ENCODE results near the gene AHI1. TPM values are rescaled to one million over a fixed set of nuclear protein-coding genes. Genes with fewer than 3 reads are reported as not detected.
"Not testable (repeated sequence)": the region's sequence is repeated elsewhere in the genome, so short reads cannot be mapped to it uniquely, and the experiment has no call there.

AHI1 gene
- total RNA-seq, 1 donor from 2014 or later, result 61.1 TPM

GRCh38 chr6:135258970-135259369 lies 238.6 kb downstream of the AHI1 start:
- ATAC-seq (no peak), DNase-seq (ENCODE audit: low spot score) (no peak)
- intact Hi-C loops (cut with DNase I), result no loop called here

- ATAC-seq, result no peak
- intact Hi-C loops (cut with DNase I), result no loop called here
Observed at GRCh38 chr6:135257631-135258405, 239.7 kb downstream of the AHI1 start.

GRCh38 chr6:135256866-135257265 lies 240.7 kb downstream of the AHI1 start:
- ATAC-seq (no peak), DNase-seq (ENCODE audit: low spot score) (no peak)
- intact Hi-C loops (cut with DNase I), result no loop called here

More at GRCh38 chr6:135257631-135258405, 239.7 kb downstream of the AHI1 start:
- DNase-seq (ENCODE audit: low spot score), result no peak

GRCh38 chr6:135254471-135254870 lies 243.1 kb downstream of the AHI1 start:
- no peak for ATAC-seq
- intact Hi-C loops (cut with DNase I), result no loop called here
- no peak for DNase-seq (ENCODE audit: low spot score)

GRCh38 chr6:135251498-135252441 lies 245.8 kb downstream of the AHI1 start:
- intact Hi-C loops (cut with DNase I), result no loop called here
- ATAC-seq (no peak), DNase-seq (ENCODE audit: low spot score) (no peak)

GRCh38 chr6:135250751-135251497 lies 246.6 kb downstream of the AHI1 start:
- ATAC-seq (no peak), DNase-seq (ENCODE audit: low spot score) (no peak)
- intact Hi-C loops (cut with DNase I), result no loop called here

GRCh38 chr6:135250234-135250633 lies 247.3 kb downstream of the AHI1 start:
- DNase-seq (ENCODE audit: low spot score), result no peak
- intact Hi-C loops (cut with DNase I), result no loop called here
- ATAC-seq, result no peak

- DNase-seq (ENCODE audit: low spot score); intact Hi-C loops (cut with DNase I); ATAC-seq: not testable (repeated sequence)
Observed at GRCh38 chr6:135246412-135247012, 251.0 kb downstream of the AHI1 start.

- intact Hi-C loops (cut with DNase I), result no loop called here
- DNase-seq (ENCODE audit: low spot score) (no peak), ATAC-seq (no peak)
Observed at GRCh38 chr6:135244805-135245204, 252.7 kb downstream of the AHI1 start.

- ATAC-seq (no peak), DNase-seq (ENCODE audit: low spot score) (no peak)
- intact Hi-C loops (cut with DNase I), result no loop called here
Observed at GRCh38 chr6:135243871-135244796, 253.4 kb downstream of the AHI1 start.

- DNase-seq (ENCODE audit: low spot score) (no peak), ATAC-seq (no peak)
- intact Hi-C loops (cut with DNase I), result no loop called here
Observed at GRCh38 chr6:135240711-135241110, 256.8 kb downstream of the AHI1 start.

GRCh38 chr6:135236732-135237131 lies 260.8 kb downstream of the AHI1 start:
- DNase-seq (ENCODE audit: low spot score), result no peak
- intact Hi-C loops (cut with DNase I), result no loop called here
- ATAC-seq, result no peak

- no peak for ATAC-seq
- DNase-seq (ENCODE audit: low spot score), result no peak
- intact Hi-C loops (cut with DNase I), result no loop called here
Observed at GRCh38 chr6:135236319-135236718, 261.2 kb downstream of the AHI1 start.

- intact Hi-C loops (cut with DNase I), result no loop called here
- ATAC-seq (no peak), DNase-seq (ENCODE audit: low spot score) (no peak)
Observed at GRCh38 chr6:135235716-135236115, 261.8 kb downstream of the AHI1 start.

GRCh38 chr6:135234492-135234780 lies 263.1 kb downstream of the AHI1 start:
- intact Hi-C loops (cut with DNase I), result no loop called here
- ATAC-seq (no peak), DNase-seq (ENCODE audit: low spot score) (no peak)

GRCh38 chr6:135233686-135234491 lies 263.7 kb downstream of the AHI1 start:
- DNase-seq (ENCODE audit: low spot score), result no peak
- ATAC-seq, result no peak
- intact Hi-C loops (cut with DNase I), result no loop called here
